ENCODE results near the gene CDC37.
"Not testable (repeated sequence)": the region's sequence is repeated elsewhere in the genome, so short reads cannot be mapped to it uniquely, and the experiment has no call there.

The CDC37 gene

GRCh38 chr19:10395003-10395402 is 8.3 kb downstream of the CDC37 start:
- no peak for DNase-seq (ENCODE audit: low read depth)

GRCh38 chr19:10393137-10393536 is 10.2 kb downstream of the CDC37 start:
- no peak for DNase-seq (ENCODE audit: low read depth)

- no peak for DNase-seq (ENCODE audit: low read depth)
These were observed 11.2 kb downstream of the CDC37 start for GRCh38 chr19:10392120-10392519.

- peak; percentile 53 for DNase-seq (ENCODE audit: low read depth)
These were observed 12.6 kb downstream of the CDC37 start for GRCh38 chr19:10390652-10391286.

GRCh38 chr19:10389863-10390262 is 13.5 kb downstream of the CDC37 start:
- no peak for DNase-seq (ENCODE audit: low read depth)

GRCh38 chr19:10388957-10389356 is 14.4 kb downstream of the CDC37 start:
- peak; percentile 92 for DNase-seq (ENCODE audit: low read depth)

- DNase-seq (ENCODE audit: low read depth): no peak
These were observed 18.8 kb downstream of the CDC37 start for GRCh38 chr19:10384580-10384979.

- not testable (repeated sequence) for DNase-seq (ENCODE audit: low read depth)
These were observed 20.2 kb downstream of the CDC37 start for GRCh38 chr19:10383223-10383499.

- DNase-seq (ENCODE audit: low read depth): peak; percentile 95
These were observed 22.8 kb downstream of the CDC37 start, which contains the start of gene TYK2 for GRCh38 chr19:10380313-10381102. TSS of gene TYK2 (minus strand) at chr19:10380572. CDS start at chr19:10378406, 2,166 bp downstream.

GRCh38 chr19:10379880-10380312 is 23.4 kb downstream of the CDC37 start:
- no peak for DNase-seq (ENCODE audit: low read depth)

GRCh38 chr19:10378124-10378523 is 25.2 kb downstream of the CDC37 start:
- no peak for DNase-seq (ENCODE audit: low read depth)

GRCh38 chr19:10377140-10377640 is 26.2 kb downstream of the CDC37 start:
- not testable (repeated sequence) for DNase-seq (ENCODE audit: low read depth)

GRCh38 chr19:10374931-10375330 is 28.4 kb downstream of the CDC37 start:
- DNase-seq (ENCODE audit: low read depth): no peak

- DNase-seq (ENCODE audit: low read depth): no peak
These were observed 30.7 kb downstream of the CDC37 start for GRCh38 chr19:10372690-10373089.

GRCh38 chr19:10368101-10368803 is 35.1 kb downstream of the CDC37 start:
- no peak for DNase-seq (ENCODE audit: low read depth)

GRCh38 chr19:10366950-10367512 is 36.3 kb downstream of the CDC37 start:
- DNase-seq (ENCODE audit: low read depth): not testable (repeated sequence)

GRCh38 chr19:10365518-10365917 is 37.8 kb downstream of the CDC37 start:
- no peak for DNase-seq (ENCODE audit: low read depth)

- DNase-seq (ENCODE audit: low read depth): no peak
These were observed 38.7 kb downstream of the CDC37 start for GRCh38 chr19:10364644-10365043.

GRCh38 chr19:10363789-10364281 is 39.5 kb downstream of the CDC37 start:
- DNase-seq (ENCODE audit: low read depth): no peak

- DNase-seq (ENCODE audit: low read depth): no peak
These were observed 41.1 kb downstream of the CDC37 start for GRCh38 chr19:10362259-10362658.

GRCh38 chr19:10361569-10362011 is 41.8 kb downstream of the CDC37 start:
- DNase-seq (ENCODE audit: low read depth): no peak

- DNase-seq (ENCODE audit: low read depth): no peak
These were observed 46.9 kb downstream of the CDC37 start for GRCh38 chr19:10356431-10356830.

All from activated T-cell treated with anti-CD3 and anti-CD28 coated beads for 1 hour (primary cell).